Thymus (tissue), 11 donors: ENCODE data around the gene CTU2. TPM values are rescaled to one million over a fixed set of nuclear protein-coding genes. Genes with fewer than 3 reads are reported as not detected.
A peak's percentile ranks its signal among the peaks of the same experiment; 100 is the strongest.

Experiments used
- DNase-seq, 9 donors: peaks; one replicate each; pipeline ENCODE4 v3.0.0-alpha.2; 2013; ENCODE audit warnings: low spot score in 9 of 9, low read depth in 6 of 9, missing footprints in 1 of 9
- H3K27ac ChIP-seq, 2 donors: one replicate each; pipeline ENCODE4 v1.5.1; 2013; ENCODE audit warnings: control low read depth in 1 of 2, low read depth in 1 of 2, low read length in 1 of 2, mild to moderate bottlenecking in 1 of 2, moderate library complexity in 1 of 2
- H3K27me3 ChIP-seq, 2 donors: one replicate each; pipeline ENCODE4 v1.5.1; 2013; ENCODE audit warnings: low read length in 1 of 2; ENCODE audit not compliant: control insufficient read depth in 2 of 2, insufficient read depth in 1 of 2
- H3K36me3 ChIP-seq, 2 donors: one replicate each; pipeline ENCODE4 v1.5.1; 2013; ENCODE audit warnings: low read length in 1 of 2, mild to moderate bottlenecking in 1 of 2, moderate library complexity in 1 of 2; ENCODE audit not compliant: control insufficient read depth in 2 of 2, insufficient read depth in 2 of 2
- H3K4me1 ChIP-seq, 2 donors: one replicate each; pipeline ENCODE4 v1.5.1; 2013; ENCODE audit warnings: low read length in 2 of 2; ENCODE audit not compliant: control insufficient read depth in 2 of 2, insufficient read depth in 2 of 2
- H3K4me3 ChIP-seq, 2 donors: one replicate each; pipeline ENCODE4 v1.5.1; 2013; ENCODE audit warnings: low read length in 2 of 2, control low read depth in 1 of 2, mild to moderate bottlenecking in 1 of 2
- H3K9me3 ChIP-seq, 2 donors: one replicate each; pipeline ENCODE4 v1.5.1; 2013; ENCODE audit warnings: low read length in 1 of 2, mild to moderate bottlenecking in 1 of 2; ENCODE audit not compliant: control insufficient read depth in 2 of 2, insufficient read depth in 1 of 2
- WGBS: extraction: QIAGEN DNeasy Blood & Tissue Kit; methylation state at CpG from one replicate; pipeline ENCODE4 v1.1.7; 2013; 5-methylcytosine and 5-hydroxymethylcytosine counted together
- polyA plus RNA-seq: library from polyadenylated mRNA; stranded (reverse); fragments of 200-250 nt; gene quantifications from one replicate; pipeline ENCODE4 v1.2.3, GENCODE V29; 2013
- total RNA-seq: library from RNA; stranded (reverse); fragments of 120-200 nt; gene quantifications from one replicate; pipeline ENCODE4 v1.2.4, GENCODE V29; 2013
- donor health status: healthy.

The CTU2 gene
- total and polyA plus RNA-seq, 2 donors = 14.7 to 18.6 TPM

DNA sequence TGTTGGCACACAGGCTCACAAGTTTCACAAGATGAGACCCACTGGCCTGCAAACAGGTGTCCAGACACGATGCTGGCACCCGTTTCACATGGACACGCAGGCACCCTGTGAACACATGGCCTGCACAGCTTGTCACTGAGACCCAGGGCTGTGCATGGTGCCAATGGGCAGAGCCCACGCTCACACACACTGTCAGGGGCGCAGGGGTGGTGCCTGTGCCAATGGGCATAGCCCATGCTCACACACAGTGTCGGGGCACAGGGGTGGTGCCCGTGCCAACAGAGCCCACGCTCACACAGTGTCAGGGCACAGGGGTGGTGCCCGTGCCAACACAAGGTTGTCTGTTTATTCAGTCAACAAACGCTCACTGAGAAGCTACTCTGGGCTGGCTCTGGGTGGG is 29.3 kb downstream of the CTU2 start:
- Histone ChIP-seq H3K36me3 (peaks cover 21 to 68% of the 10 kb centered on the region in 2 donors), H3K27ac (no peak overlapping the region), H3K4me1 (peaks cover 7 to 11% of the 10 kb centered on the region in 2 donors), H3K27me3 (no peaks in the 10 kb centered on the region), H3K4me3 (no peak overlapping the region), H3K9me3 (peaks cover 0 to 1% of the 10 kb centered on the region in 2 donors)
- WGBS = 97% methylated on average over 10 of the region's 10 CpGs
- no peak for DNase-seq

DNA sequence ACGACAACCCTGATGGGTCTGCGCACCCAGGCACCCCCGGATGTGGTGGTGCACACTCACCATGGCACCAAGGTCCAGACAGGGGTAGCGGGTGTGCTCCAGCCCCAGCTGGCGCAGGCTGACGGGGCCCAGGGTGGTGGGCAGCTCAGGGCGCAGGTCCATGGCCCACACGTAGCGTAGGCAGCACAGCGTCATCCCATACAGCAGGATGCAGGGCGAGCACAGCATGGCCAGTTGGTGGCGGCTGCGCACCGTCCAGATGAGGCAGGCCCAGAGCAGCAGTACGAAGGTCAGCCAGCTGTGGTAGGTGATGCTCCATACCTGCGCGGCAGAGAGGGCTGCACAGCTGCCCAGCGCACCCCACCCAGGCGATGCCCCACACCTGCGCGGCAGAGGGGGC is 29.8 kb downstream of the CTU2 start:
- H3K4me3 ChIP-seq = no peak overlapping the region
- H3K27ac ChIP-seq = no peak overlapping the region
- peaks cover 0 to 1% of the 10 kb centered on the region in 2 donors for H3K9me3 ChIP-seq
- peaks cover 7 to 11% of the 10 kb centered on the region in 2 donors for H3K4me1 ChIP-seq
- no peak for DNase-seq
- WGBS = over 99% methylated on average over 21 of the region's 21 CpGs
- peaks cover 24 to 68% of the 10 kb centered on the region in 2 donors for H3K36me3 ChIP-seq
- H3K27me3 ChIP-seq = no peaks in the 10 kb centered on the region

DNA sequence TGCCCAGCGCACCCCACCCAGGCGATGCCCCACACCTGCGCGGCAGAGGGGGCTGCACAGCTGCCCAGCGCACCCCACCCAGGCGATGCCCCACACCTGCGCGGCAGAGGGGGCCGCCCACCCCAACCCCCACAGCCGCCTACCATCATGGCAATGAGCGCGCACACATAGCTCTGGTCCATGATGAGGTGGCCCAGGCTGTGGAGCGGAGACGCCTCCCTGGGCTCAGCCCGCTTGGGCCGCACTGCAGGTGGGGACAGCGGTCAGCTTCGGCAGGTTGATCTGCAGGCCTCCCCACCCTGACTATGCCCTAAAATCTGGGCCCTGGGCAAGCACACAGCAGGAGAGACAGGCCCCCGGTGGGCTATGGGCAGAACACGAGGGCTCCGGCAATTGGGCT is 30.2 kb downstream of the CTU2 start:
- H3K4me1 ChIP-seq = peaks cover 7 to 11% of the 10 kb centered on the region in 2 donors
- H3K9me3 ChIP-seq = peaks cover 0 to 1% of the 10 kb centered on the region in 2 donors
- H3K27ac ChIP-seq = no peak overlapping the region
- no peak for DNase-seq
- no peaks in the 10 kb centered on the region for H3K27me3 ChIP-seq
- H3K4me3 ChIP-seq = no peak overlapping the region
- WGBS = 99% methylated on average over 20 of the region's 21 CpGs
- peaks cover 26 to 68% of the 10 kb centered on the region in 2 donors for H3K36me3 ChIP-seq

DNA sequence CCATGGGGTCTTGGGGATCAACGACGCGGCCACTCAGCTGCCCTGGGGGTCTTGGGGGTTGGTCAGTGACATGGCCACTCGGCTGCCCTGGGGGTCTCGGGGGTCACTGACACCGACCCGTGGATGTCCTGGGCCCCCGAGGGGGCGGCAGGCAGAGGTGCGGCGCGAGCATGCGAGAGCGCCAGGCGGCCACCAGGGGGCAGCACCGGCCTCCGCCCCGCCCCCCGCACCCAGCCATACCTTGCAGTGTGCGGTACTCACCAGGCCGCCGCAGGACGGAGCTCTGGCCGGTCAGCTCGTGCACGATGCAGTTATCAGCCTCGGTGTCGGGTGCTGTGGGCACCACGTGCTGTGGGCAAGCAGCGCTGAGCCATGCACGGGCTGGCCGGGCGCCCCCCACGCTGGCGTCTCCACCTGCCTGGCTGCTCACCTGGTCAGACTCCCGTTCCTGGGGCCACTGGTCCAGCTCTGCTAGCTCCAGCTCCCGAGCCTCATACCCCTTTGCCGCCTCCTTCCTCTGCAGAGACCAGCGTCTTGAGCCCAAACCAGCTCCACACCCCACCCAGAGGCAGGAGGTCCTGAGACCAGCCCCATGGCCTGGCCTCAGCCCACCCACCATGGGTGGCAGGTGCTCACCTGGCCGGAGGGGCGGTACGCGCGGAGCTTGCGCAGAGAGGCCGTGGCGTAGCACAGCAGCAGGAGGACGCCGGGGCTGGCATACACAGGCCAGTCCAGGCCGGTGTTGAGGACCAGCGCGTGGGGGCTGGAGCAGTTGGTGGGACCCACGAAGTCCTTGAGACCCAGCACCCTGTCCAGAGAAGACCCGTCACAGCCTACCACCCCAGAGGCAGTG is 31.2 kb downstream of the CTU2 start:
- DNase-seq = peak in 6 of 9 donors; percentile 29 to 75 (median 60)
- Histone ChIP-seq H3K36me3 (peaks cover 26 to 65% of the 10 kb centered on the region in 2 donors), H3K4me1 (peaks cover 7 to 12% of the 10 kb centered on the region in 2 donors), H3K27me3 (no peaks in the 10 kb centered on the region), H3K4me3 (no peak overlapping the region), H3K9me3 (peaks cover 0 to 1% of the 10 kb centered on the region in 2 donors), H3K27ac (peak overlapping the region in 1 of 2 donors; percentile 8)
- WGBS = 46% methylated on average over 54 of the region's 54 CpGs

DNA sequence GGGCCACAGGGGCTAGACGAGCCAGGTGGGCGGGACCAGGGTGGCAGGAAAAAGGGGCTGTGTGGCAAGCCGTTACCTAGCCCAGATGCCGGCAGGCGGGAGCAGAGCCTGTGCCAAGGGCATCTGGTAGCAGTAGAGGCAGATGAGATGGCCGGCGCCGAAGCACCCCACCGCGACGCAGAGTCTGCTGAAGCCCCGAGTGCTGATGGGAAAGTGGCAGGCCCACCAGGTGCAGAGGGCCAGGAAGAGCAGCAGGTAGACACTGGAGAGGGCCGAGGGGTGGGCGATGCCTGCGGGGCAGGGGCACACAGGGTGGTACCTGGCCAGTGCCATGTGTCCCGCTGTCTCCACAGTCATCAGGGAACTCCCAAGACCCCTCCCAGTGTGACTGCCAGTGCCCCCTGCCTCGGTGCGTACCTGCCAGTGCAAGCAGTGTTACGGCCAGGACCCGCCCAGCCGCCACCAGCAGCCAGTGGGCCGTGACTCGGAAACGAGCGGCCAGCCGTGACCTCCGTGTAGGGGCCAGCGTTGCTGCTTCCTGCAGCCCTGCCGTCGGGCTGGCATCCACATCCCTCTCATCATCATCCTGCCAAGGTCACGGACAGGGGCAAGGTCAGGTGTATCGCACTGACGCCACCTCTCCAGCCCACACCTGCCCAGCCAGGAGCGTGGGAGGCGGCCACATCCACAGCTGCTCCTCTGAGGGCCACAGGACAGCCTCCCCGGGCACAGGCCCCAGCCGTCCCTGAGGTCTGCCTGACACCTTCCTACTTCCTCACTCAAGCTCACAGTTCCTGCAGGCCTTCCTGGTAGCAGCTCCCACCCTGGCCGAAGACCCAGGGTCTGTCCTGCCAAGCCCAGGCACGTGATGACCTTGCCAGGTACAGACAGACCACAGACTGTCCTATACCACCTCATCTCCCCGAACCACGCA is 32.1 kb downstream of the CTU2 start:
- no peak for DNase-seq
- Histone ChIP-seq H3K9me3 (peaks cover 0 to 1% of the 10 kb centered on the region in 2 donors), H3K4me1 (peaks cover 12 to 21% of the 10 kb centered on the region in 2 donors), H3K27ac (peak overlapping the region in 1 of 2 donors; percentile 24), H3K27me3 (no peaks in the 10 kb centered on the region), H3K4me3 (no peak overlapping the region), H3K36me3 (peaks cover 26 to 56% of the 10 kb centered on the region in 2 donors)
- WGBS = 93% methylated on average over 41 of the region's 41 CpGs

DNA sequence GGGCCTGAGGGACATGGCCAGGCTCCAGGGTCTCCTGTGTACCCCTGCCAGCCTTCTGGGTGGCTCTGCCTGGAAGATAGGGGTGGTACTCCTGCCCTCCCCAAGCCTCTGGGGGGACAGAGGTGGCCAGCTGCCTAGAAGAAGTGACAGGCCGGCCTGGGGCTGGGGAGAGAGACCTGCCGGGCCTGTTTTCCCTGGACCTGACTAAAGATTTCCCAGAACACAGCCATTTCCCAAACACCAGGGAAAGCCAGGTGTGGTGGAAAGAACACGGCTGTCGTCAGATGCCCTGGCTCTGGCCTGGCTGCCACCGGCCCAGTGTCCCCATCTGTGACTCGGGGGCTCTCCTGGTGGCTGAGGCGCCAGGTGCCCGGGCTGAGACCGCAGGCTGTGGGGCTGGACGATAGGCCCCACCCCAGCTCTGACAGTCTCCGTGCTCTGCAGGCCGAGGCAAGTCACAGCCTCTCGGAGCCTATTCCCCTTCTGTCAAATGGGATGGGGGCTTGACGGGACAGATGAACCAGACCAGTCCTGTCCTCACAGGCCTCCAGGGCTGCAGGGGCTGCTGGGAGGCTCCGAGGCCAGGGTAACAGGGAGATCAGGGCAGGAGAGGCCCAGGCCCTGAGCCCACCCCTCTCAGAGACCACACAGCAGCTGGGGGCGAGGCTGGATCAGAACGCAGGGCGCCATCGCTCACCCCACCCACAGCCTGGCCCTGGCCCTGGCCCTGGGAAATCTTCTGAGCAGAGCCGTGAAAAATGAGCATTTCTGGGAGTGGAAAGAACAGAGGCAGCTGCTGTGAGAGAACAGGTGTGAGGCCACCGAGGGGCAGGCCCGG is 33.1 kb downstream of the CTU2 start:
- H3K4me3 ChIP-seq = no peak overlapping the region
- WGBS = 92% methylated on average over 22 of the region's 22 CpGs
- H3K27me3 ChIP-seq = no peaks in the 10 kb centered on the region
- H3K36me3 ChIP-seq = peaks cover 18 to 46% of the 10 kb centered on the region in 2 donors
- H3K9me3 ChIP-seq = peaks cover 0 to 6% of the 10 kb centered on the region in 2 donors
- peak overlapping the region; percentile 43 to 64 for H3K27ac ChIP-seq
- DNase-seq = no peak
- H3K4me1 ChIP-seq = peaks cover 12 to 30% of the 10 kb centered on the region in 2 donors

DNA sequence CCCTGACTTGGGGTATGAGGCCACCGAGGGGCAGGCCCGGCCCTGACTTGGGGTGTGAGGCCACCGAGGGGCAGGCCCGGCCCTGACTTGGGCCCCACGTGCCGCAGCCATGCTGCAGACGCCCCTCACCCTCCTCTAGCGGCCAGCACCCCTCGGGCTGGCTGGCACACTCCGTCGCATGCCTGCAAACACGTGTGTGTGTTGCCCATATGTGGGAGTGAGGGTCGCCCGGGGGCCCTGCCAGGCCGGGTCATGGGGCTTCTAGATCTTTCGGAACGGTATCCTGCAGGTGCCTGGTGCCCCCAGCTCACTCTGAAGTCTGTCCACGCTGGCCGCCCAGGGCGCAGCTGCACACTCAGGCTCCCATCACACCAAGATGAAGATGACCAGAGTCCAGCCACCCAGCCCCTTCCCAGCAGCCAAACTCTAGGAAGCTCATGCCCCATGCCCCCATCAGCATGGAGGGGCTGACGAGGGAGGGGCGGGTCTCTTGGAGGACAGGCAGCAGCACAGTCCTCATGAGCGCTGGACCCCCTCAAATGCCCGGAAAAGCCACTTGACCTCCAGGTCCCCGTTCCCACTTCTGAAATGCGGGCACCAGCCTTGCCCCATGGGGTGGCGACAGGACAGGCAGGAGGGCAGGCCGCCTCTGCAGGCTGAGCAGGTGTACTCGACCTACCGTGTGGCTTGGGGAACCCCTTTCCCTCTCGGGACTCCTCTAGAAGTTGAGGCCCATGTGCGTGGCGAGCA is 33.8 kb downstream of the CTU2 start:
- peaks cover 15 to 38% of the 10 kb centered on the region in 2 donors for H3K36me3 ChIP-seq
- WGBS = 97% methylated on average over 33 of the region's 33 CpGs
- H3K9me3 ChIP-seq = peaks cover 0 to 6% of the 10 kb centered on the region in 2 donors
- no peak overlapping the region for H3K27ac ChIP-seq
- H3K4me1 ChIP-seq = peaks cover 12 to 37% of the 10 kb centered on the region in 2 donors
- no peaks in the 10 kb centered on the region for H3K27me3 ChIP-seq
- H3K4me3 ChIP-seq = no peak overlapping the region
- no peak for DNase-seq

DNA sequence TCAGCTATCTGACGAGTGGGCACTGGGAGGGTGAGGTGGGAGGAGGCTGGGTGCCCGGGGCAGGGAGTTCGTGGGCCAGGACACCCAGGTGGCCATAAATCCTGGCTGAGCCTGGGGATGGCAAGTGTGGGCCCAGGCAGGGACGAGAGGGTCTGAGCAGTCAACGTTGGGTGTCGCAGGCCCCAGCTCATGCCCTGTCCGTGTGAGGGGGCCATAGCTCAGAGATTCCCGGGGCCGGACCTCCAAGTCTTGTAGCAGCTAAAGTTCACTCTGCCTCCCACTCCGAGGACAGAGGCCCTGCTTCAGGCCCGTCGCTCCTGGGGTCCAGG is 34.4 kb downstream of the CTU2 start:
- peaks cover 11 to 34% of the 10 kb centered on the region in 2 donors for H3K36me3 ChIP-seq
- 98% methylated on average over 12 of the region's 12 CpGs for WGBS

More for the DNA sequence above, 34.4 kb downstream of the CTU2 start:
- Histone ChIP-seq H3K4me1 (peaks cover 12 to 42% of the 10 kb centered on the region in 2 donors), H3K9me3 (peaks cover 0 to 6% of the 10 kb centered on the region in 2 donors), H3K4me3 (no peak overlapping the region), H3K27me3 (no peaks in the 10 kb centered on the region), H3K27ac (no peak overlapping the region)
- no peak for DNase-seq
